A549 (cell line): ENCODE results near the gene DCAF10.

Experiments
- ATOH8 ChIP-seq: fragments of 250-450 bp; sonication (Bioruptor Pico); IDR thresholded peaks from 2 replicates; pipeline ENCODE4 v1.5.0; 2020; ENCODE audit warnings: low read depth, mild to moderate bottlenecking, moderate library complexity
- BHLHE40 ChIP-seq: IDR thresholded peaks from 2 replicates; pipeline ENCODE4 v1.6.1; 2012; ENCODE audit warnings: low read depth, low read length, inconsistent platforms
- CHD2 ChIP-seq: fragments of 150-350 bp; IDR thresholded peaks from 2 replicates; pipeline ENCODE4 v1.6.1; 2014; ENCODE audit warnings: low read length; ENCODE audit not compliant: partially characterized antibody
- CTCF ChIP-seq: fragments of >200 bp; sonication (Bioruptor Twin); formaldehyde crosslinking; IDR thresholded peaks from 3 replicates; pipeline ENCODE4 v1.5.1; 2016
- EP300 ChIP-seq, 2 experiments: fragments of >200 bp; sonication (Bioruptor Twin); formaldehyde crosslinking; IDR thresholded peaks; 2 replicates in 1 of 2; 3 replicates in 1 of 2; pipeline ENCODE4 v1.6.1; 2016 to 2017
- REST ChIP-seq: fragments of 200-600 bp; sonication (generic); IDR thresholded peaks from 2 replicates; pipeline ENCODE4 v1.6.1; 2016; ENCODE audit warnings: antibody characterized with exemption, mild to moderate bottlenecking, moderate library complexity

- no peak for TF ChIP-seq CTCF
- TF ChIP-seq ATOH8 (CRISPR knock-in tag), result no peak
- no peak for TF ChIP-seq CHD2
- TF ChIP-seq BHLHE40, result no peak
- no peak for TF ChIP-seq REST
- no peak for TF ChIP-seq EP300 (IDR thresholded peaks at IDR 0.05)
These were observed 51.6 kb downstream of the DCAF10 start for GRCh38 chr9:37852222-37852621.
